NCI-H1436 treated with DMSO at 0.1 percent for 48 hours (cell line): ENCODE measurements around the gene SIGMAR1.

ENCODE experiments used
- DNase-seq: peaks from one replicate; lab custom pipeline; 2025; lab: John Stamatoyannopoulos, UW

SIGMAR1 gene

GRCh38 chr9:34630402-34631154 lies 7.0 kb downstream of the SIGMAR1 start:
- DNase-seq = no peak

GRCh38 chr9:34629491-34629808 lies 8.1 kb downstream of the SIGMAR1 start:
- no peak for DNase-seq

- DNase-seq = no peak
These were observed 8.7 kb downstream of the SIGMAR1 start, which contains the start of gene ARID3C for GRCh38 chr9:34628656-34629490. Gene ARID3C (minus strand): TSS chr9:34629066. CDS start chr9:34628014, 1,052 bp downstream.

GRCh38 chr9:34627716-34628655 lies 9.6 kb downstream of the SIGMAR1 start:
- DNase-seq = no peak

- no peak for DNase-seq
These were observed 12.5 kb downstream of the SIGMAR1 start for GRCh38 chr9:34625186-34625486.

GRCh38 chr9:34624475-34625185 lies 13.0 kb downstream of the SIGMAR1 start:
- DNase-seq = no peak

GRCh38 chr9:34623374-34624235 lies 14.0 kb downstream of the SIGMAR1 start:
- no peak for DNase-seq

- peak; percentile 37 for DNase-seq
These were observed 17.3 kb downstream of the SIGMAR1 start, which contains the start of gene DCTN3 for GRCh38 chr9:34620061-34620994. Gene DCTN3 (minus strand): TSS chr9:34620495. CDS start chr9:34620464, 31 bp downstream.

GRCh38 chr9:34615132-34615531 lies 22.5 kb downstream of the SIGMAR1 start:
- DNase-seq = no peak

- DNase-seq = peak; percentile 17
These were observed 24.7 kb downstream of the SIGMAR1 start for GRCh38 chr9:34612788-34613390.

- DNase-seq = peak; percentile 8
These were observed 25.5 kb downstream of the SIGMAR1 start, which contains the start of gene RPP25L for GRCh38 chr9:34611811-34612787. Gene RPP25L (minus strand): TSS chr9:34612097. CDS start chr9:34611296, 801 bp downstream.

GRCh38 chr9:34611251-34611810 lies 26.3 kb downstream of the SIGMAR1 start:
- no peak for DNase-seq

GRCh38 chr9:34610434-34611206 lies 27.0 kb downstream of the SIGMAR1 start:
- DNase-seq = no peak

- DNase-seq = no peak
These were observed 30.3 kb downstream of the SIGMAR1 start for GRCh38 chr9:34607331-34607730.

GRCh38 chr9:34606905-34607304 lies 30.7 kb downstream of the SIGMAR1 start:
- no peak for DNase-seq

- no peak for DNase-seq
These were observed 31.4 kb downstream of the SIGMAR1 start for GRCh38 chr9:34606190-34606589.
